H9 (cell line): Measurements from ENCODE around the gene TMEM115. TPM values are rescaled to one million over a fixed set of nuclear protein-coding genes. Genes with fewer than 3 reads are reported as not detected.

Experiments used
- DNase-seq: peaks from one replicate; pipeline ENCODE4 v3.0.0-alpha.2; 2017
- H2AFZ ChIP-seq: one replicate; pipeline ENCODE4 v1.6.1; 2013; ENCODE audit warnings: mild to moderate bottlenecking, low read length, control low read depth, moderate library complexity
- H2AK5ac ChIP-seq: 2 replicates; pipeline ENCODE4 v1.6.1; 2013; ENCODE audit warnings: low read length, control low read depth, mixed read lengths; ENCODE audit not compliant: insufficient read length
- H2BK120ac ChIP-seq: one replicate; pipeline ENCODE4 v1.6.1; 2013; ENCODE audit warnings: low read depth, mild to moderate bottlenecking, low read length, control low read depth, inconsistent platforms; ENCODE audit not compliant: poor library complexity, severe bottlenecking
- H2BK12ac ChIP-seq: 2 replicates; pipeline ENCODE4 v1.6.1; 2013; ENCODE audit warnings: low read length, control low read depth, mixed read lengths, low read depth; ENCODE audit not compliant: insufficient read length
- H2BK15ac ChIP-seq: 2 replicates; pipeline ENCODE4 v1.6.1; 2013; ENCODE audit warnings: low read depth, low read length, control low read depth
- H2BK20ac ChIP-seq: one replicate; pipeline ENCODE4 v1.6.1; 2013; ENCODE audit warnings: low read depth, mild to moderate bottlenecking, low read length, control low read depth, inconsistent platforms; ENCODE audit not compliant: poor library complexity, severe bottlenecking
- H2BK5ac ChIP-seq: 2 replicates; pipeline ENCODE4 v1.6.1; 2013; ENCODE audit warnings: low read length, control low read depth, mixed read lengths; ENCODE audit not compliant: insufficient read length
- H3K14ac ChIP-seq: 2 replicates; pipeline ENCODE4 v1.6.1; 2013; ENCODE audit warnings: low read length, control low read depth; ENCODE audit not compliant: insufficient read depth
- H3K18ac ChIP-seq: 2 replicates; pipeline ENCODE4 v1.6.1; 2013; ENCODE audit warnings: low read depth, mild to moderate bottlenecking, mixed read lengths, low read length, control low read depth; ENCODE audit not compliant: insufficient read length
- H3K23ac ChIP-seq: 2 replicates; pipeline ENCODE4 v1.6.1; 2013; ENCODE audit warnings: low read length, control low read depth, mixed read lengths, low read depth; ENCODE audit not compliant: insufficient read length
- H3K23me2 ChIP-seq: 2 replicates; pipeline ENCODE4 v1.6.1; 2013; ENCODE audit warnings: low read depth, mild to moderate bottlenecking, mixed read lengths, low read length, control low read depth; ENCODE audit not compliant: insufficient read length, poor library complexity, severe bottlenecking
- H3K27ac ChIP-seq: 2 replicates; pipeline ENCODE4 v1.5.1; 2013; ENCODE audit warnings: low read length, control low read depth, mixed read lengths, low read depth; ENCODE audit not compliant: insufficient read length
- H3K27me3 ChIP-seq: 2 replicates; pipeline ENCODE4 v1.6.1; 2013; ENCODE audit warnings: low read length, control low read depth, inconsistent platforms; ENCODE audit not compliant: insufficient read depth
- H3K4ac ChIP-seq: 2 replicates; pipeline ENCODE4 v1.6.1; 2013; ENCODE audit warnings: low read depth, mild to moderate bottlenecking, control low read depth, inconsistent platforms, low read length, moderate library complexity
- H3K4me1 ChIP-seq: 2 replicates; pipeline ENCODE4 v1.6.1; 2013; ENCODE audit warnings: low read length, control low read depth, inconsistent platforms; ENCODE audit not compliant: insufficient read depth
- H3K4me2 ChIP-seq: 2 replicates; pipeline ENCODE4 v1.6.1; 2013; ENCODE audit warnings: low read length, control low read depth, mixed read lengths; ENCODE audit not compliant: insufficient read length, insufficient read depth
- H3K56ac ChIP-seq: 2 replicates; pipeline ENCODE4 v1.6.1; 2013; ENCODE audit warnings: low read depth, mild to moderate bottlenecking, mixed read lengths, low read length, control low read depth; ENCODE audit not compliant: insufficient read length
- H3K79me1 ChIP-seq: 2 replicates; pipeline ENCODE4 v1.6.1; 2013; ENCODE audit warnings: low read depth, mild to moderate bottlenecking, moderate library complexity, low read length, control low read depth, inconsistent platforms; ENCODE audit not compliant: insufficient read depth, poor library complexity, severe bottlenecking
- H3K79me2 ChIP-seq: 2 replicates; pipeline ENCODE4 v1.6.1; 2013; ENCODE audit warnings: low read length, control low read depth, inconsistent platforms; ENCODE audit not compliant: insufficient read depth
- H3K9ac ChIP-seq: 2 replicates; pipeline ENCODE4 v1.6.1; 2013; ENCODE audit warnings: low read length, control low read depth, mixed read lengths; ENCODE audit not compliant: insufficient read length; ENCODE audit errors: extremely low read depth
- H3K9me3 ChIP-seq: one replicate; pipeline ENCODE4 v1.6.1; 2013; ENCODE audit warnings: low read depth, low read length, inconsistent platforms; ENCODE audit not compliant: control insufficient read depth
- H3T11ph ChIP-seq: one replicate; pipeline ENCODE4 v1.6.1; 2013; ENCODE audit warnings: mild to moderate bottlenecking, low read length, control low read depth, inconsistent platforms
- H4K20me1 ChIP-seq: one replicate; pipeline ENCODE4 v1.6.1; 2013; ENCODE audit not compliant: control insufficient read depth, insufficient read length, insufficient read depth
- H4K5ac ChIP-seq: 2 replicates; pipeline ENCODE4 v1.6.1; 2013; ENCODE audit warnings: low read depth, mild to moderate bottlenecking, mixed read lengths, low read length, control low read depth; ENCODE audit not compliant: insufficient read length
- H4K8ac ChIP-seq: replicated peaks from 2 replicates; pipeline ENCODE4 v1.6.1; 2013; ENCODE audit warnings: low read length, control low read depth, mixed read lengths, low read depth; ENCODE audit not compliant: insufficient read length
- H4K91ac ChIP-seq: 2 replicates; pipeline ENCODE4 v1.6.1; 2013; ENCODE audit warnings: low read depth, mild to moderate bottlenecking, moderate library complexity, mixed read lengths, low read length, control low read depth; ENCODE audit not compliant: insufficient read length
- H3K27ac Mint-ChIP-seq, 3 experiments: 2 replicates in 2 of 3; 3 replicates in 1 of 3; pipeline ENCODE4 v1.8.0; 2020 to 2021; ENCODE audit warnings: mixed read lengths in 3 of 3, mild to moderate bottlenecking in 1 of 3, moderate library complexity in 1 of 3
- H3K27me3 Mint-ChIP-seq: 2 replicates; pipeline ENCODE4 v1.8.0; 2021; ENCODE audit warnings: low read depth, mild to moderate bottlenecking, moderate library complexity, mixed read lengths
- H3K36me3 Mint-ChIP-seq, 3 experiments: 2 replicates in 2 of 3; 3 replicates in 1 of 3; pipeline ENCODE4 v1.8.0; 2020 to 2021; ENCODE audit warnings: low read depth in 3 of 3, mixed read lengths in 3 of 3; ENCODE audit not compliant: insufficient read depth in 1 of 3
- H3K4me1 Mint-ChIP-seq, 2 experiments: 2 replicates each; pipeline ENCODE4 v1.8.0; 2020; ENCODE audit warnings: mixed read lengths in 2 of 2
- H3K4me3 Mint-ChIP-seq, 2 experiments: 2 replicates in 1 of 2; 3 replicates in 1 of 2; pipeline ENCODE4 v1.8.0; 2020 to 2021; ENCODE audit warnings: mild to moderate bottlenecking in 2 of 2, mixed read lengths in 2 of 2, moderate library complexity in 1 of 2
- H3K9me3 Mint-ChIP-seq, 2 experiments: 2 replicates in 1 of 2; 3 replicates in 1 of 2; pipeline ENCODE4 v1.8.0; 2020; ENCODE audit warnings: mild to moderate bottlenecking in 2 of 2, mixed read lengths in 2 of 2, moderate library complexity in 1 of 2
- CTCF ChIP-seq: fragments of 200-600 bp; sonication (generic); conservative IDR thresholded peaks from 3 replicates; pipeline ENCODE4 v1.8.0; 2021; ENCODE audit warnings: antibody characterized with exemption, mild to moderate bottlenecking
- WGBS: extraction: QIAGEN DNeasy Blood & Tissue Kit; methylation state at CpG from one replicate; pipeline ENCODE4 v1.1.7; 2013; ENCODE audit warnings: missing lambda C conversion rate, low lambda C conversion rate, mixed read lengths; ENCODE audit not compliant: insufficient read length; ENCODE audit errors: extremely low coverage; 5-methylcytosine and 5-hydroxymethylcytosine counted together
- total RNA-seq: library from RNA; stranded (reverse); gene quantifications from 2 replicates; pipeline ENCODE4 v1.2.1, GENCODE V29; 2021

TMEM115 gene
- total RNA-seq, 1 experiment from 2014 or later, result 32.3 TPM

GRCh38 chr3:50382722-50383121 lies 23.4 kb upstream of the TMEM115 start:
- Histone ChIP-seq H3K14ac (no peak overlapping the region; the same call in 1 of the 2 replicates), H2AK5ac (no peak overlapping the region), H3K9me3 (no peaks in the 10 kb centered on the region), H2BK15ac (no peak overlapping the region), H2AFZ (no peak overlapping the region), H3K4me2 (no peak overlapping the region), H3K23ac (no peak overlapping the region), H3K79me1 (no peaks in the 10 kb centered on the region), H2BK120ac (no peak overlapping the region), H2BK12ac (no peak overlapping the region), H3K23me2 (no peaks in the 10 kb centered on the region), H3K4ac (no peak overlapping the region), H3K4me1 (no peaks in the 10 kb centered on the region), H3K79me2 (no peaks in the 10 kb centered on the region), H4K20me1 (peaks cover 2% of the 10 kb centered on the region), H3K27me3 (no peaks in the 10 kb centered on the region), H3K27ac (no peak overlapping the region), H2BK5ac (no peak overlapping the region), H3T11ph (no peak overlapping the region), H3K9ac (peak overlapping the region; percentile 9), H3K56ac (no peak overlapping the region), H4K91ac (no peak overlapping the region), H4K5ac (no peak overlapping the region), H2BK20ac (no peak overlapping the region), H4K8ac (no peak overlapping the region), H3K18ac (no peak overlapping the region)
- peaks cover 0 to 4% (median 0%) of the 10 kb centered on the region in 3 experiments; a peak in 1 of 7 replicates for H3K36me3 Mint-ChIP-seq
- no peak for TF ChIP-seq CTCF
- H3K27me3 Mint-ChIP-seq, result peaks cover 5% of the 10 kb centered on the region
- H3K9me3 Mint-ChIP-seq, result no peaks in the 10 kb centered on the region
- WGBS, result no CpG with 5 or more reads among the region's 12 CpGs
- H3K4me1 Mint-ChIP-seq, result peaks cover 6 to 17% of the 10 kb centered on the region in 2 experiments; a peak in 2 of 4 replicates
- DNase-seq, result no peak
- no peak overlapping the region for H3K4me3 Mint-ChIP-seq
- peak overlapping the region in 1 of 3 experiments; percentile 70; a peak in 2 of 7 replicates for H3K27ac Mint-ChIP-seq
